Measurements from ENCODE around the gene ARHGEF17. TPM values are rescaled to one million over a fixed set of nuclear protein-coding genes. Genes with fewer than 3 reads are reported as not detected.

Gene ARHGEF17
- total RNA-seq, 1 donor from 2014 or later = 67.5 TPM

- peak; percentile 63 for DNase-seq (ENCODE audit: low read depth)
Measured at GRCh38 chr11:73393479-73394415, 85.7 kb downstream of the ARHGEF17 start.

- DNase-seq (ENCODE audit: low read depth) = no peak
Measured at GRCh38 chr11:73394416-73395296, 86.6 kb downstream of the ARHGEF17 start.

GRCh38 chr11:73395297-73396208, 87.5 kb downstream of the ARHGEF17 start:
- no peak for DNase-seq (ENCODE audit: low read depth)

GRCh38 chr11:73396251-73396930, 88.3 kb downstream of the ARHGEF17 start:
- DNase-seq (ENCODE audit: low read depth) = no peak

- DNase-seq (ENCODE audit: low read depth) = no peak
Measured at GRCh38 chr11:73396985-73397384, 88.9 kb downstream of the ARHGEF17 start.

GRCh38 chr11:73397468-73398131, 89.5 kb downstream of the ARHGEF17 start:
- no peak for DNase-seq (ENCODE audit: low read depth)

- DNase-seq (ENCODE audit: low read depth) = no peak
Measured at GRCh38 chr11:73398132-73398526, 90.1 kb downstream of the ARHGEF17 start.

- DNase-seq (ENCODE audit: low read depth) = no peak
Measured at GRCh38 chr11:73398721-73399120, 90.6 kb downstream of the ARHGEF17 start.

GRCh38 chr11:73399159-73399590, 91.1 kb downstream of the ARHGEF17 start:
- no peak for DNase-seq (ENCODE audit: low read depth)

- no peak for DNase-seq (ENCODE audit: low read depth)
Measured at GRCh38 chr11:73399636-73400035, 91.6 kb downstream of the ARHGEF17 start.

GRCh38 chr11:73400293-73400692, 92.2 kb downstream of the ARHGEF17 start:
- no peak for DNase-seq (ENCODE audit: low read depth)

- no peak for DNase-seq (ENCODE audit: low read depth)
Measured at GRCh38 chr11:73401217-73401923, 93.3 kb downstream of the ARHGEF17 start.

GRCh38 chr11:73401924-73402833, 94.1 kb downstream of the ARHGEF17 start:
- DNase-seq (ENCODE audit: low read depth) = no peak

- DNase-seq (ENCODE audit: low read depth) = peak; percentile 19
Measured at GRCh38 chr11:73402834-73403185, 94.7 kb downstream of the ARHGEF17 start.

- no peak for DNase-seq (ENCODE audit: low read depth)
Measured at GRCh38 chr11:73403541-73403940, 95.5 kb downstream of the ARHGEF17 start.

- peak; percentile 39 for DNase-seq (ENCODE audit: low read depth)
Measured at GRCh38 chr11:73404048-73404447, 96.0 kb downstream of the ARHGEF17 start.

- no peak for DNase-seq (ENCODE audit: low read depth)
Measured at GRCh38 chr11:73404506-73405145, 96.5 kb downstream of the ARHGEF17 start.

- DNase-seq (ENCODE audit: low read depth) = no peak
Measured at GRCh38 chr11:73405146-73405510, 97.1 kb downstream of the ARHGEF17 start.

Data from renal cortical epithelial cell (primary cell).